ENCODE data around the gene CYP27C1. TPM values are rescaled to one million over a fixed set of nuclear protein-coding genes. Genes with fewer than 3 reads are reported as not detected.
"Not testable (repeated sequence)": the region's sequence is repeated elsewhere in the genome, so short reads cannot be mapped to it uniquely, and the experiment has no call there.

CYP27C1 gene
- total and polyA plus RNA-seq, 5 experiments from 2014 or later: not detected

DNA sequence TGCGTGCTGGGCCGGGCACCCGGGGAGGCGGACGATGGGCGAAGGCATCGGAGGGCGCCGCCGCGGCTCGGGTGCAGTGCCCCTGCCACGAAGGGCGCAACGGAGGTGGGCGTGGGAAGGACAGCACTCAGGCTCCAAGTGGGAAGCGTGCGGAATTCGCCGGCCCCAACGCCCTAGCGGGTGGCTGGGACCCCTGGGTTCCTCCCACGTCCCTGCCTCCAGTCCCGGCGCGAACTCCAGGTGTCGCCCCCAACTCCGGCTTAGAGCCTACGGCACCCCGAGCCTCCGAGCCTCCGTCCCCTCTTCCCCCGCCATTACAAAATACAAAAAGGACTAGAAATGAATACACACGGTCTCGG, 1.3 kb downstream of the CYP27C1 start:
- ATAC-seq: peak in 1 of 2 donors; percentile 19
- Mint-ChIP-seq H3K27me3 (peaks cover 28 to 69% (median 55%) of the 10 kb centered on the region in 5 donors), H3K27ac (no peak overlapping the region), H3K36me3 (peaks cover 4 to 19% (median 5%) of the 10 kb centered on the region in 3 donors), H3K4me3 (peak overlapping the region; percentile 54 to 91 (median 78)), H3K9me3 (peaks cover 0 to 23% (median 4%) of the 10 kb centered on the region in 9 donors), H3K4me1 (peaks cover 12 to 23% (median 20%) of the 10 kb centered on the region in 4 donors)
- DNase-seq: no peak
- POLR2A ChIA-PET: no interaction called here

DNA sequence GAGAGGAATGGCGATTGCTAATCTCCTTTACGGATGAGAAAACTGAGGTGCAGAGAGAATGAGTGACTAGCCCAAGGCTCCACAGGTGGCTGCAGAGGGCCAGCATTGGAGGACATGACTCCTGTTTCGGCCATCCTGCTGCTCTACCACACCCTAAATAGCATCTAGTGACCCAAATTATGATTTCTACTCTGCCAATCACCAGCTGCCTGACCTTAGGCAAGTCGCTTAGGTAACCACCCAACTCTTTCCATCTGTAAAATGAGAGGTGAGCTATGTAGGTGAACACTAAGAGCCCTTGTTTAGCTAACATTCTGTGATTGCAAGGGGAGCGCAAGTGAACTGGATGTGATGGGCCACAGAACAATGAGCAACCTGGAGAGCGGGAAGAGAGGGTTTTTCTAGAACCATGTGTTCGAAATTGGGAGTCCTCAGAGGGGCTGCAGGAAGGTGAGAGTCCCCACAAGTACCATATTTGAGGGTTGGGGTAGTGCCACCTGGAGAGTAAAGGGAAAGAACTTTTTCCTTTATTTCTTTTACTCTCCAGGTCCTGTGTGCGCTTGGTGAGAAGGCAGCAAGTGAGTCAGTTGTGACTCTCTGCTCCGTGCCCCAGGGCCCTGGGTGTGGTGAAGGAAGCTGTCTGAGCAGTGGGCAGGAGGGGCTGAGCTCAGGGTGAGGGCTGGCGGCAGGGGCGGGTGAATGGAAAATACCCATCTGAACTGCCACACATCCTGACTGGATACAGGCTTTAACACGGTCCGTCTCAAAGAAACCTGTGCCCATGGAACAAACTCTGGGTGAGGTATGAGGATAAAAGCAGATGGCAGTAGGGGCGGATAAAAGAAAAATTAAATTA, 2.4 kb downstream of the CYP27C1 start:
- H3K27me3 Mint-ChIP-seq: peaks cover 27 to 69% (median 54%) of the 10 kb centered on the region in 5 donors
- peaks cover 0 to 26% (median 7%) of the 10 kb centered on the region in 9 donors for H3K9me3 Mint-ChIP-seq
- POLR2A ChIA-PET: no interaction called here
- H3K27ac Mint-ChIP-seq: peak overlapping the region in 3 of 10 donors; percentile 31 to 63 (median 50)
- H3K36me3 Mint-ChIP-seq: peaks cover 4 to 19% (median 5%) of the 10 kb centered on the region in 3 donors
- peaks cover 12 to 23% (median 20%) of the 10 kb centered on the region in 4 donors for H3K4me1 Mint-ChIP-seq
- peak overlapping the region in 9 of 10 donors; percentile 25 to 91 (median 63) for H3K4me3 Mint-ChIP-seq
- DNase-seq: no peak
- ATAC-seq: no peak

DNA sequence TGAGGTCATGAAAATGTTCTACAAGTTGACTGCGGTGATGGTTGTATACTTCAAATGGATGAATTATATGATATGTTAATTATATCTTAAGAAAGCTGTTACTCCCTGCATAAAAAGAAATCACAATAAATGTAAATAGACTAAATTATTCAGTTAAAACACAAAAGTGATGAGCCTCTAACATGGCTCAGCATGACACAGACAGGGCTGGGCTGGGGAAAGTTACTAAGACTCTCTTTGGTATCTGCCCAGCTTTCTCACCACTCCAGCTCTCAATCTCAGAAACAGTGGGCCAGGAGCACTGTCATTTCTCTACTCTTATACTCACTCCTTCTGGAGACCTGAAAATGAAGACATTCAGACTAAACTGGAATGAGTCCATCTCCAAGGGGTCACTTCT, 3.5 kb downstream of the CYP27C1 start:
- Mint-ChIP-seq H3K4me3 (no peak overlapping the region), H3K36me3 (peaks cover 4 to 22% (median 5%) of the 10 kb centered on the region in 3 donors), H3K27me3 (peaks cover 30 to 79% (median 54%) of the 10 kb centered on the region in 5 donors), H3K27ac (no peak overlapping the region), H3K9me3 (peaks cover 0 to 26% (median 7%) of the 10 kb centered on the region in 9 donors), H3K4me1 (peaks cover 12 to 23% (median 20%) of the 10 kb centered on the region in 4 donors)
- ATAC-seq (no peak), DNase-seq (no peak)
- POLR2A ChIA-PET: no interaction called here

DNA sequence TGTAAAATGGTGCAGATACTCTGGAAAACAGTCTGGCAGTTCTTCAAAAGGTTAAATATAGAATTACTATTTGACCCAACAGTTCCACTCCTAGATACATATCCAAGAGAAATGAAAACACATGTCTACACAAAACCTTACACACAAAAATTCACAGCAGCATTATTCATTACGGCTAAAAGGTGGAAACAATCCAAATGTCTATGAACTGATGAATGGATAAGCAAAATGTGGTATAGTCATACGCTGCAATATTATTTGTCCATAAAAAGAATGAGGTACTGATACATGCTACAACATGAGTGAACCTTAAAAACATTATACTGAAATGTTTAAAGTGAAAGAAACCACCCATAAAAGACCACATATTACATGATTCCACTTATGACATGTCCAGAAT, 4.0 kb downstream of the CYP27C1 start:
- no peak overlapping the region for H3K4me3 Mint-ChIP-seq
- H3K27me3 Mint-ChIP-seq: peaks cover 30 to 83% (median 54%) of the 10 kb centered on the region in 5 donors
- POLR2A ChIA-PET: no interaction called here
- peaks cover 0 to 26% (median 7%) of the 10 kb centered on the region in 9 donors for H3K9me3 Mint-ChIP-seq
- no peak for ATAC-seq
- peaks cover 12 to 23% (median 20%) of the 10 kb centered on the region in 4 donors for H3K4me1 Mint-ChIP-seq
- H3K27ac Mint-ChIP-seq: no peak overlapping the region
- H3K36me3 Mint-ChIP-seq: peaks cover 4 to 22% (median 5%) of the 10 kb centered on the region in 3 donors
- no peak for DNase-seq

DNA sequence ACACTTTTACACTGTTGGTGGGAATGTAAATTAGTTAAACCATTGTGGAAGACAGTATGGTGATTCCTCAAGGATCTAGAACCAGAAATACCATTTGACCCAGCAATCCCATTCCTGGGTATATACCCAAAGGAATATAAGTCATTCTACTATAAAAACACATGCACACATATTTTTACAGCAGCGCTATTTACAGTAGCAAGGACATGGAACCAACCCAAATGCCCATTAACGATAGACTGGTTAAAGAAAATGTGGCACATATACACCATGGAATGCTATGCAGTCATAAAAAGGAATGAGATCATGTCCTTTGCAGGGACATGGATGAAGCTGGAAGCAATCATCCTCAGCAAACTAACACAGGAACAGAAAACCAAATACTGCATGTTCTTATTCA, 5.9 kb downstream of the CYP27C1 start:
- peaks cover 0 to 22% (median 7%) of the 10 kb centered on the region in 9 donors for H3K9me3 Mint-ChIP-seq
- H3K27ac Mint-ChIP-seq, POLR2A ChIA-PET, DNase-seq, ATAC-seq, H3K4me3 Mint-ChIP-seq: not testable (repeated sequence)
- peaks cover 4 to 13% (median 10%) of the 10 kb centered on the region in 4 donors for H3K4me1 Mint-ChIP-seq
- peaks cover 34 to 89% (median 54%) of the 10 kb centered on the region in 5 donors for H3K27me3 Mint-ChIP-seq
- H3K36me3 Mint-ChIP-seq: peaks cover 3 to 16% (median 4%) of the 10 kb centered on the region in 3 donors

DNA sequence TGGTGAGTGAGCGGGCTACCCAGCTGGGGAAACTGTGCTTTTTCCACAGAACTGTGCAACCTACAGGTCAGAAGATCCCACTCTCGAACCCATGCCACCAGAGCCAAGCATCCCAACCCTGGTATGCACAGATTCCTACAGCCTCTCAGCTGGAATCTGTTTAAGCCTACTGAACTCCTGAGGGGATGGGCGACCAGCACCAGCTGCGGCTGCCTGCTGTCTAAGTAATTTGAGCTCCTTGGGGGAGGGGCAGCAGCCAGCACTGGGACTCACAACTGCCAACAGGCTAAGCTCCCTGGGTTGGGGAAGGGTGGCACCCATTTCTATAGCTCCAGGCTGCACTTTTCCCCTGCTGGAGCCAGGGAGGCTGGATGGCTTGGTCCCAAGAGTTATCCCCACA, 11.8 kb downstream of the CYP27C1 start:
- Mint-ChIP-seq H3K9me3 (peaks cover 0 to 3% (median 0%) of the 10 kb centered on the region in 9 donors), H3K27me3 (peaks cover 25 to 81% (median 40%) of the 10 kb centered on the region in 5 donors), H3K4me1 (peaks cover 0 to 2% (median under 1%) of the 10 kb centered on the region in 4 donors), H3K27ac (no peak overlapping the region), H3K4me3 (no peak overlapping the region), H3K36me3 (peaks cover 0 to 3% (median 1%) of the 10 kb centered on the region in 3 donors)
- POLR2A ChIA-PET: no interaction called here
- DNase-seq (no peak), ATAC-seq (no peak)

DNA sequence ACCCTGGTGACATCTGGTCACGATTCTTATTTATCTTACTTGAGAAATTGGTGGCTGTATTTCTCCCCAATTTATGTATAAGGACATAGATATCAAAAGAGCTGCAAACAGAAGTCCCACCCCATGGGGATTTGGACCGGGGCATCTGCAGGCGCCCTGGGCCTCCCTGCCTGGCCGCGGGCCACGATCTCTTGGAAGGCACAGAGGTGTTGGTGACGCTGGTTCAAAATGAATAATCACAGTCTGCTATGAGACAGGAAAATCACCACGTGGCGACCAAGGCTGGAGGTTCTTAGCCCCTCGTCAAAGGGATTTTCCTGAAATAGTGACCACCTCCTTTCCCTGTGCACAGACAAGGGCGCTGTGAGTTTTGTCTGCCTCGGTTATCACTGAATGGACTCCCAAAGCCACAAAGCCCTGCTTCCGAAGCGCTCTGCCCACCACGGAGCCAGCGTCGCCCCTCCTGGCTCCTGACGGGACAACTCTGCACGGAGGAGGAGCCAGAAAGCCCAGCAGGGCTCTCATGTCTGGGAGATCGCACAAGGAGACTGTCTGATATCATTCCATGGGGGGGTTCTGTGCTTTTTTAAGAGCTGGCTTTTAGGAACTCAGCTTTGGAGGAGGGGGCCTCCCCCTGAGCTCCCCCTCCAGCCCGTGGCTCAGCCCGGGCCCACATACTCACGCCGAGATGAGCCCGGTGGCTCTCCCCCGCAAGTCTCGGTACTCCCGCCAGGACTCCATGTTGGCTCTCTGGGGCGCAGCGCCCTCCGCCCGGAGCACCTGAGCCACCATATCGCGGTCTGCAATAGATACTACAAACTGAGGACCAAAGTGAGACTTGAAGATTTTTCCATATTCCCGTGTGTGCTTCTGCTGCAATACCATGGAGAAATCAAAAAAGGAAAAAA, 14.6 kb downstream of the CYP27C1 start:
- DNase-seq (no peak), ATAC-seq (no peak)
- Mint-ChIP-seq H3K4me1 (peaks cover 0 to 2% (median under 1%) of the 10 kb centered on the region in 4 donors), H3K27me3 (peaks cover 15 to 53% (median 22%) of the 10 kb centered on the region in 5 donors), H3K36me3 (peaks cover 0 to 1% (median 0%) of the 10 kb centered on the region in 3 donors), H3K27ac (no peak overlapping the region), H3K9me3 (no peaks in the 10 kb centered on the region), H3K4me3 (no peak overlapping the region)
- POLR2A ChIA-PET: no interaction called here

DNA sequence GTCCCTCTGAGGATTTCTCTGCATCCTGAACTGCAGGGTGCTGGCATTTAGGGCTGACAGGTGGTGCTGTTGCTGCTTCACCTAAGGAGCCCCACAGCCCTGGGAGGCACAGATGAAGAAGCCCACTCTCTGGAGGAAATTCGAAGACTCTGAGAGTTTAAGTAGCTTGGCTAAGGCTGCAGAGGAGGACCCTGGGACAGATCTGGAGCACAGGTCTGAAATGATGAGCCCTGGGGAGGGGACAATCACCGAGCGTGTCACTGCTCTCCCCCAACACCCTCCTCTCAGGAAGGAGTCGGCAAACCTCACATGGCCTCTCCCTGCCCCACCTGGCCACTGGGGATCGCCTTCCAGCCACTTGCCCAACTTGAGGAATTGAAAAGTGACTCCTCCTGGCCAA, 18.6 kb downstream of the CYP27C1 start:
- H3K9me3 Mint-ChIP-seq: peaks cover 0 to 4% (median 0%) of the 10 kb centered on the region in 9 donors
- POLR2A ChIA-PET: no interaction called here
- no peaks in the 10 kb centered on the region for H3K36me3 Mint-ChIP-seq
- peaks cover 4 to 7% (median 5%) of the 10 kb centered on the region in 4 donors for H3K4me1 Mint-ChIP-seq
- DNase-seq (no peak), ATAC-seq (no peak)
- no peak overlapping the region for H3K27ac Mint-ChIP-seq
- peaks cover 2 to 20% (median 6%) of the 10 kb centered on the region in 5 donors for H3K27me3 Mint-ChIP-seq
- H3K4me3 Mint-ChIP-seq: no peak overlapping the region

DNA sequence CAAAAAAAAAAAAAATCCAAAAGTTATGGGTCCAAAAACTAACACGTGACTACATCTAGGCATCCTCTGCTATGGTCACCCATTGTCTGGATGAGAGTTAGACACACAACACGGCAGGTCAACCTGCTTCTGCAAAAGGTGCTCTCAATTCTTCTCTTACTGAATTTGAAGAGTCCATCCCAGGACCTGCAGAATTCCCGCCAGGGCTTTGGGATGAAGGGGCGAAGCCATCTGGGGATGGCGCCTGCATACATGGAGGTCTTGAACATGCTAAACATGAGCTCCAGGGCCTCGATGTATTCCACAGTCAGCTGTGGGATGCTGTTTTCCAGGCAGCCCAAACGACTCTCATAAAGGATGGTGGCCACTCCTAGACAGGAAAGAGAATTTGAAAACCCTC, 19.1 kb downstream of the CYP27C1 start:
- DNase-seq (no peak), ATAC-seq (no peak)
- Mint-ChIP-seq H3K9me3 (peaks cover 0 to 4% (median 0%) of the 10 kb centered on the region in 9 donors), H3K27ac (no peak overlapping the region), H3K4me1 (peaks cover 4 to 7% (median 5%) of the 10 kb centered on the region in 4 donors), H3K36me3 (no peaks in the 10 kb centered on the region), H3K4me3 (no peak overlapping the region), H3K27me3 (peaks cover 1 to 15% (median 4%) of the 10 kb centered on the region in 5 donors)
- POLR2A ChIA-PET: no interaction called here

DNA sequence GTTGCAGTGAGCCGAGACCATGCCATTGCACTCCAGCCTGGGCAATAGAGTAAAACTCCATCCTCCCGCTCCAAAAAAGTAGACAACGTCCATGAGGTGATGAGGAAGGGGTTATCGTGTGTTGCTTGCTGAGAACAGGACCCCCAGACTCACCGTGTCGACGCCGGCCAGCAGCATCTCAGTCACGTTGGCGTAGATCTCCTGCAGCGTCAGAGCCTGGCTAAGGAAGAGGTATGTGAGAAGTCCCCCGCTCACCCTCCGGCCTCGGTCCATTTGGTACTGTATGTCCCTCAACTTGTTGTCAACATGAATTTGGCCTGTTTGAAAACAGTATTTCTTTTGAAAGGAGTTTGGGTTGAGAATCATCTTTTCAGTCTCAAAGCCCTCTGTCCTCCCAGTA, 20.9 kb downstream of the CYP27C1 start:
- DNase-seq: no peak
- Mint-ChIP-seq H3K27ac (no peak overlapping the region), H3K36me3 (no peaks in the 10 kb centered on the region), H3K4me1 (peaks cover 4 to 7% (median 5%) of the 10 kb centered on the region in 4 donors), H3K4me3 (no peak overlapping the region), H3K9me3 (peaks cover 0 to 6% (median 0%) of the 10 kb centered on the region in 9 donors), H3K27me3 (peaks cover 0 to 5% (median 1%) of the 10 kb centered on the region in 5 donors)
- no peak for ATAC-seq
- POLR2A ChIA-PET: no interaction called here

DNA sequence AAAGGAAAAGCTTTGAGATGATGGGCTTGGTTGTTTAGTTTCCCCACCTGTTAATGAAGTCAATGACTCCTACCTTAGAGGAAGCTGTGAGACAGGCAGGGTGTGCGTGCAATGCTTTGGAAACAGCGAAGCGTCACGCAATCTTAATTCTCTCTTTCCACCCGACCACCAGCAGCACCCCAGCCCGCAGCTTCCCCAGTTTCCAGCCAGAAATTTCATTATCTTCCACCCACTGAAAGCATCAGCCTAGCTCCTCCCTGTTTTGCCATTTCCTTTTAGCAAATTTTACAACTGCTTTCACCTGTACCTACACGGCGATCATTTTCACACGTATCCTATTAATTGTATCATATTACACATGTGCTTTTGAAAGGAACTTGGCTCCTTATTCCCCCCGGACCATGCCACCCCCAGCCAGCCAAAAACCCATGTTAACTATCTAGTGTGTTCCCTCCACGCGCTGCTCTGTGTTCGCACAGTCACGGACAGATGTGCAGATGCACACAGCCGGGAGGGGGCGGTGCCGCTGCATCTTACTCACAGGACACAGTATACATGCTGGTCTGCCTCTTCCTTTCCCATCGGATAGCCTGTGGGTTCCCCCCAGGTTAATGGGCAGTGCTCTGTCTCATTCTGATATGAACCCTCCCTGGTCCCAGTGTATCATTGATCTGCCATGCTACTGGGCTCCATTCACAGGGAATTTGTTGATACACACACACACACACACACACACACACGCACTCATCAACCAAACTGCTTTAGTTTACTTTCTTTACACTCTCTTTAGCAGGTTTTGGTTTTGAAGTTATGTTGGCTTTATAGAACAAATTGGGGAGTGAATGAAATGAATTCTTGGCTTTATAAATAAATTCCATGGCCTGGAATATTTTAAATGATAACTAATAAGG, 22.4 kb downstream of the CYP27C1 start:
- Mint-ChIP-seq H3K4me1 (peaks cover 4 to 7% (median 5%) of the 10 kb centered on the region in 4 donors), H3K27me3 (no peaks in the 10 kb centered on the region), H3K9me3 (peaks cover 0 to 6% (median 0%) of the 10 kb centered on the region in 9 donors), H3K36me3 (no peaks in the 10 kb centered on the region), H3K27ac (peak overlapping the region in 2 of 10 donors; percentile 3 to 32), H3K4me3 (peak overlapping the region; percentile 59 to 84 (median 80))
- POLR2A ChIA-PET: no interaction called here
- DNase-seq: peak in 7 of 10 donors; percentile 15 to 47 (median 28)
- peak; percentile 91 to 95 for ATAC-seq
